Glutamatergic neuron (in vitro differentiated cells): Measurements from ENCODE around the gene WDR20. TPM values are rescaled to one million over a fixed set of nuclear protein-coding genes. Genes with fewer than 3 reads are reported as not detected.

ENCODE experiments used
- DNase-seq: peaks from one replicate; pipeline ENCODE4 v3.0.0; 2022
- H3K27ac Mint-ChIP-seq: one replicate; pipeline ENCODE4 v1.8.0; 2020; ENCODE audit warnings: mild to moderate bottlenecking, mixed read lengths, inconsistent platforms; ENCODE audit not compliant: unreplicated experiment
- H3K27me3 Mint-ChIP-seq: one replicate; pipeline ENCODE4 v1.8.0; 2020; ENCODE audit warnings: mild to moderate bottlenecking, moderate library complexity, mixed read lengths, inconsistent platforms; ENCODE audit not compliant: unreplicated experiment
- H3K36me3 Mint-ChIP-seq: one replicate; pipeline ENCODE4 v1.8.0; 2020; ENCODE audit warnings: mild to moderate bottlenecking, mixed read lengths, inconsistent platforms; ENCODE audit not compliant: unreplicated experiment
- H3K4me1 Mint-ChIP-seq: one replicate; pipeline ENCODE4 v1.8.0; 2020; ENCODE audit warnings: mild to moderate bottlenecking, low read depth, mixed read lengths, inconsistent platforms; ENCODE audit not compliant: unreplicated experiment
- H3K4me3 Mint-ChIP-seq: one replicate; pipeline ENCODE4 v1.8.0; 2020; ENCODE audit warnings: mild to moderate bottlenecking, mixed read lengths, inconsistent platforms; ENCODE audit not compliant: unreplicated experiment
- H3K9me3 Mint-ChIP-seq: one replicate; pipeline ENCODE4 v1.8.0; 2020; ENCODE audit warnings: mild to moderate bottlenecking, moderate library complexity, mixed read lengths, inconsistent platforms; ENCODE audit not compliant: unreplicated experiment
- CTCF ChIP-seq: fragments of 200-600 bp; sonication (generic); IDR thresholded peaks from one replicate; pipeline ENCODE4 v1.5.0; 2021; ENCODE audit not compliant: partially characterized antibody, unreplicated experiment
- total RNA-seq: library from RNA; stranded (reverse); fragmentation: NEBNext Ultra II Directional; extraction: Animal tissue kit (Norgen Biotek cat#: 25700); gene quantifications from one replicate; pipeline ENCODE4 v1.2.1, GENCODE V29; 2021; ENCODE audit not compliant: unreplicated experiment

The WDR20 gene
- total RNA-seq, 1 donor from 2014 or later: 38.1 TPM

- Mint-ChIP-seq H3K9me3 (peaks cover 16% of the 10 kb centered on the region), H3K4me3 (no peak overlapping the region), H3K4me1 (peaks cover 30% of the 10 kb centered on the region), H3K36me3 (peaks cover 5% of the 10 kb centered on the region), H3K27me3 (peaks cover 15% of the 10 kb centered on the region), H3K27ac (peak overlapping the region; percentile 76)
- TF ChIP-seq CTCF: no peak
- DNase-seq: peak; percentile 60
These were observed 87.7 kb downstream of the WDR20 start for GRCh38 chr14:102227184-102227964.

- TF ChIP-seq CTCF: no peak
- peaks cover 28% of the 10 kb centered on the region for H3K4me1 Mint-ChIP-seq
- H3K27me3 Mint-ChIP-seq: peaks cover 15% of the 10 kb centered on the region
- DNase-seq: no peak
- no peak overlapping the region for H3K27ac Mint-ChIP-seq
- peaks cover 16% of the 10 kb centered on the region for H3K9me3 Mint-ChIP-seq
- peaks cover 5% of the 10 kb centered on the region for H3K36me3 Mint-ChIP-seq
- H3K4me3 Mint-ChIP-seq: no peak overlapping the region
These were observed 89.5 kb downstream of the WDR20 start for GRCh38 chr14:102229071-102229738.

GRCh38 chr14:102229739-102230092 is 90.0 kb downstream of the WDR20 start:
- Mint-ChIP-seq H3K9me3 (peaks cover 15% of the 10 kb centered on the region), H3K4me1 (peaks cover 25% of the 10 kb centered on the region)

GRCh38 chr14:102230481-102231210 is 90.9 kb downstream of the WDR20 start:
- Mint-ChIP-seq H3K27me3 (peaks cover 8% of the 10 kb centered on the region), H3K36me3 (no peaks in the 10 kb centered on the region), H3K27ac (peak overlapping the region; percentile 18), H3K4me1 (peaks cover 19% of the 10 kb centered on the region), H3K9me3 (peaks cover 10% of the 10 kb centered on the region), H3K4me3 (peak overlapping the region; percentile 64)
- TF ChIP-seq CTCF: no peak
- no peak for DNase-seq

More at GRCh38 chr14:102229739-102230092, 90.0 kb downstream of the WDR20 start:
- Mint-ChIP-seq H3K36me3 (peaks cover under 1% of the 10 kb centered on the region), H3K27me3 (peaks cover 13% of the 10 kb centered on the region), H3K27ac (no peak overlapping the region), H3K4me3 (no peak overlapping the region)
- DNase-seq: no peak
- no peak for TF ChIP-seq CTCF
